Activated gamma-delta T cell treated with Interleukin-2 at 50 U/mL for 16 hours (primary cell): ENCODE data around the gene SLC25A48.

Experiments used
- DNase-seq: peaks from one replicate; pipeline ENCODE4 v3.0.0-alpha.2; 2020

Gene SLC25A48

GRCh38 chr5:135886136-135886535, 51.7 kb downstream of the SLC25A48 start:
- DNase-seq, result no peak

- peak; percentile 46 for DNase-seq
These were observed 53.0 kb downstream of the SLC25A48 start for GRCh38 chr5:135887447-135887864.

- no peak for DNase-seq
These were observed 53.6 kb downstream of the SLC25A48 start for GRCh38 chr5:135887881-135888614.

DNA sequence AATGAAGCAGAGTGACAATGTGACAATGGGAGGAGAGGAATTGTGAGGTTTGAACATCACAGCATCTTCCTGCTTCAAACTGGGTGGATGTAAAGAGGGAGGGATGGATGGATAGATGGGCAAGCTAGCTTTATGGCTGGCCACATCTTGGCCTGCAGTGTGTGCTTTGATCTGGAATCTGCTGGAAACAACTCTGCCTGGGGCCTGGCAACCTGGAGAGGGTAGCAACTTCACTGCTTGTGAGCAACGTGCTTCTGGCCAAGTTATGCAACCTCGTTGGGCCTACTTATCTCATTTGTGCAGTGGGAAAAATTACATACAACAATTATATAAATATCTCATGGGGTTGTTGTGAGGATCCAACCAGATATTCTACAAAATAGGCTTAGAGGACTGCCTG, 55.8 kb downstream of the SLC25A48 start:
- DNase-seq, result no peak

- no peak for DNase-seq
These were observed 56.4 kb downstream of the SLC25A48 start for GRCh38 chr5:135890867-135891266.

DNA sequence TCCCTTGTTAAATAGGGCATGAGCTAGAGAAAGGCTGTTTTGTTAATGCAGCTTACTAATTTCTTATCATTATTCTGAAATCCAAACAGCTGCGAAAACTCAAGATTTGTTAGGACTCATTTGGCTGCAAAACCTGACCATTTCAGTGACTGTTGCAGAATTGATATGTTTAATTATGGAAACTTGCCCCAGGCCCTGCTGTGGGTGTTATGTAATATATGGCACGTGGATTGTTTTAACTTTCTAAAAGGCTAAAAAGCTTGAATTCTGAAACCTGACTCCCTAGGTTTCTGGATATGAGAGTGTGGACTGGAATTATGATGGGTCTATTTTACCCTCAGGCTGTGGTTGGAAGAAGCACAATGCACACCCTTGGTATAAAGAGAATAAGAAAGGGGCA, 56.8 kb downstream of the SLC25A48 start:
- DNase-seq, result no peak

GRCh38 chr5:135891791-135892190, 57.3 kb downstream of the SLC25A48 start:
- no peak for DNase-seq

GRCh38 chr5:135894276-135894675, 59.8 kb downstream of the SLC25A48 start:
- DNase-seq, result no peak

GRCh38 chr5:135894789-135895188, 60.3 kb downstream of the SLC25A48 start:
- DNase-seq, result no peak

- DNase-seq, result no peak
These were observed 61.1 kb downstream of the SLC25A48 start, which contains the start of gene IL9 for GRCh38 chr5:135895474-135896006. Gene IL9 (minus strand): TSS chr5:135895841. CDS start chr5:135895816, 25 bp downstream.

DNA sequence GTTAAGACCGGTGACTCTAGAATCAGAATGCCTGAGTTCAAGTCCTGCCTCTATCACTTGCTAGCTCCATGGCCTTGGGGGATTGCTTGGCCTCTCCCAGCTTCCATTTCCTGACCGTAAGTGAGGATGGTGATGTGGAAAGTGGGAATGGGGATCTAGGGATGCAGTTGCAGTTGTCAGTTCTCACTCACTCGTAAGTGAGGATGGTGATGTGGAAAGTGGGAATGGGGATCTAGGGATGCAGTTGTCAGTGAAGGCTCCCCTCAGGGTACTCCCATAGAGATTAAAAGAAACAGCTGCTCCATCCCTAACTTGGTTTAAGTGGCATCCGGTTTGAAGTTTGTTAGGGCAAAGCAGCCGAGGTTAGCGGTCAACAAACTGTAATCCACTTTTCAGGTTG, 64.2 kb downstream of the SLC25A48 start:
- DNase-seq, result no peak

DNA sequence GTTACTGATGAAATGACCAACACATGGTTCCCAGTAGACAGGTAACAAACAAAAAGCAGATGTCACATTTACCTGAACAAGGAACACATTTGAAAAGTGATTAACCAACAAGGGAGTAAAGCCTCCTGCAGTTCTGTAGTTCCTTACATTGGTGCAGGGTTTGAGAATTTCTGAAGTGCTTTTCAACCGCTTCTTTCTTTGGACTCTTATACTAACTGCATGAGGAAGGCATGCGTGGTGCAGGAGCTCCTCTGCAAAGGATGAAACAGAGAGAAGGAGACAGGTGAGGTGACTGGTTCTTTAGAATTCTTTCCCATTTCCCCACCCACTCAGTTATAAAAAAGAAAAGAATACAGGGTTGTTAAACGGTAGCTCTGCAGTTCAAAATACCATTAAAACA, 65.8 kb downstream of the SLC25A48 start:
- DNase-seq, result no peak

GRCh38 chr5:135901633-135902032, 67.2 kb downstream of the SLC25A48 start:
- DNase-seq, result no peak

DNA sequence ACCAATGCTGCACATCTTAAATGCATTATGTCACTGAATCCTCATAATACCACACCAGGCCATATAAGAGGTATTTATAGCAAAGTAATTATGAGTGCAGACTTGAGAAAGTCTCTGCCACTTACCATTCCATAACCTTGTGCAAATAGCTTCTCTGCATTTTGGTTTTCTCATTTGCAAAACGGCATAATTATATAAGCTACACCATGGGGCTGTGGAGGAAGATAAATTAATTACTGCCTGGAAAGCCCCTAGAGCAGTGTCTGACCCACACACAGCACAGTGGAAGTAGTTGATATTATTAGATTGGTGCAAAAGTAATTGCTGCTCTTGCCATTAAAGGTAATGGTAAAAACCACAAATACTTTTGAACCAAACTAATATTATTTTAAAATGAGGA, 70.7 kb downstream of the SLC25A48 start:
- DNase-seq, result no peak

DNA sequence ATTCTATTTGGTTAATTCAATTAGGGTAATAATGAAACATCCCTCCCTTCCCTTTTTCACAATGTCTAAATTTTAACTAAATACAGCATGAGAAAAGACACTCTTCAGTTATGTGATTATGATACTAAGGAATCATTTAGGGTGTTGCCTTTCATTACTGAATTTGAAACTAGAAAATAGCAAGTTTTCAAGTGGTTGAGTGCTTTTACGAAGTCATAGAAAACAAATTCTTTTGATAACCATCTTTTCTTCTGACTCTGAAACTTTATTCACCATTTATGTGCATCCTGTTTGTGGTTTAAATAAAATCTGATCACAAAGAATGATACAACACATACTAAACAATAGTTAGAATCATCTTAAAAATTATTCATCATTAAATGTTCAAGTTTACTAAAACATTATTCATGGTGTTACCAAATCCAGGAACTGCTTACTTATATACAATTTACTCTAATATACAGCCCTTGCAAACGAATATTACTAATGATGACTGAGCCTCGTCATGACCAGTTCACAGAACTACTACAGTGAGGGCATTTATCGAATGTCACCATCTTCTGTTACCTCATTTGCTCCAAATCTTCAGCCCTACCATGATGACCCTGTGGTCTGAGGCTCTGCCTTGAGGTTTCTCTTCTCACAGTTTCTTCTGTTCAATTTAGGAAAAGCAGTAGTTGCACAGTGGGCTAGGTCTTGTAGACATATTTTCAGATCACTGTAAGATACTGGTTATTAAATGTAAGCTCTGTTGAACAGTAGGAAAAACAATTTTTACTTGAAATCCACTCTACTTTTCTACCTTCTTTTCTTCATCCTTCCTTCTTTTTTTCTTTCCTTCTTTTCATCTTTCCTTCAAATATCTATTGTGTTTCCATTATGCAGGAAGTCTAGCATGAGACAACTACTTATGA, 79.5 kb downstream of the SLC25A48 start:
- no peak for DNase-seq

GRCh38 chr5:135915466-135916001, 81.1 kb downstream of the SLC25A48 start:
- DNase-seq, result no peak

GRCh38 chr5:135916638-135917263, 82.3 kb downstream of the SLC25A48 start:
- DNase-seq, result no peak

GRCh38 chr5:135920199-135920598, 85.7 kb downstream of the SLC25A48 start:
- no peak for DNase-seq

GRCh38 chr5:135921388-135921787, 86.9 kb downstream of the SLC25A48 start:
- no peak for DNase-seq

GRCh38 chr5:135930029-135930948, 95.8 kb downstream of the SLC25A48 start:
- DNase-seq, result no peak

DNA sequence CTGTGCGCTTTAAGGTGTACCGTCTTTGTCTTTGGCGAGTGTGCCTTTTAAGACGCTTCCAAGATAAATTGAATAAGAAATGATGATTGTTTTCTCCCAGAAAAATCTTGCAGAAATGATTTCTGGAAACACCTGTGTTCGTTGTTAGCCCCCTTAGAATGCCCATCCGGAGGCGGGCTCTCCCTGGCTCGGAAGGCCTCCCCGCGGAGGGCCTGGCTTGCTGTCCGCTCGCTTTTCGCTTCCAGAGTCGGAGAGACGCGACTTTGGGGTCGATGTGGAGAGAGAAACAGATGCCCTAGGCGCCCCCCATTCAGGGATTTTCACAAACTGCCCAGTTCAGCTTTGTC, 96.5 kb downstream of the SLC25A48 start:
- DNase-seq, result no peak

GRCh38 chr5:135934939-135935338, 100.5 kb downstream of the SLC25A48 start:
- DNase-seq, result no peak
